AG04450 (cell line): Measurements from ENCODE around the gene CCSAP. TPM values are rescaled to one million over a fixed set of nuclear protein-coding genes. Genes with fewer than 3 reads are reported as not detected.

Source experiments
- CTCF ChIA-PET: fragments of 300-600, 350-600 bp; formaldehyde crosslinking; extraction: SDS; loops from one replicate; lab custom pipeline; 2022; ENCODE audit warnings: antibody characterized with exemption, inconsistent platforms; lab: Charles Lee
- POLR2A ChIA-PET: fragments of 350-600 bp; formaldehyde crosslinking; extraction: SDS; loops from one replicate; lab custom pipeline; 2021; ENCODE audit warnings: antibody characterized with exemption, inconsistent platforms; lab: Yijun Ruan, JAX
- DNase-seq: peaks from one replicate; pipeline ENCODE4 v3.0.0-alpha.2; 2011; ENCODE audit warnings: low read depth, low spot score
- H3K27ac ChIP-seq: one replicate; pipeline ENCODE4 v1.5.1; 2012; ENCODE audit warnings: low read depth, low read length, control low read depth
- H3K27me3 ChIP-seq: one replicate; pipeline ENCODE4 v1.6.0; 2012; ENCODE audit warnings: low read length; ENCODE audit not compliant: control insufficient read depth, insufficient read depth
- H3K4me3 ChIP-seq: 2 replicates; pipeline ENCODE4 v1.5.1; 2011; ENCODE audit warnings: mild to moderate bottlenecking, low read depth, low read length, control low read depth
- H3K9me3 ChIP-seq: 2 replicates; pipeline ENCODE4 v1.5.1; 2012; ENCODE audit warnings: low read length; ENCODE audit not compliant: control insufficient read depth, insufficient read depth
- CTCF ChIP-seq: IDR thresholded peaks from 2 replicates; pipeline ENCODE4 v1.5.1; 2011; ENCODE audit warnings: low read depth, low read length, control low read depth, inconsistent platforms
- polyA plus RNA-seq: library from polyadenylated mRNA; depleted of rRNA; stranded (reverse); fragments of >200 nt; gene quantifications from 2 replicates; pipeline ENCODE4 v1.2.3, GENCODE V29; 2011

CCSAP gene
- polyA plus RNA-seq, 1 experiment = 4.3 TPM

- no peak for DNase-seq
- H3K27me3 ChIP-seq = no peaks in the 10 kb centered on the region
- TF ChIP-seq CTCF = no peak
- H3K27ac ChIP-seq = no peak overlapping the region
- H3K9me3 ChIP-seq = no peaks in the 10 kb centered on the region
- POLR2A ChIA-PET = interaction anchor here (1.0 kb wide), 1 partner anchor 28 kb away, joined by 3 read pairs; no protein-coding TSS in a partner anchor
- CTCF ChIA-PET = no interaction called here
- no peak overlapping the region for H3K4me3 ChIP-seq
These were observed 18.8 kb downstream of the CCSAP start for GRCh38 chr1:229323885-229324553.

GRCh38 chr1:229323201-229323600, 19.6 kb downstream of the CCSAP start:
- H3K27me3 ChIP-seq = no peaks in the 10 kb centered on the region
- TF ChIP-seq CTCF = no peak
- H3K4me3 ChIP-seq = no peak overlapping the region
- CTCF ChIA-PET = no interaction called here
- no peaks in the 10 kb centered on the region for H3K9me3 ChIP-seq
- H3K27ac ChIP-seq = no peak overlapping the region
- POLR2A ChIA-PET = interaction anchor here (1.0 kb wide), 1 partner anchor 27 kb away, joined by 3 read pairs; no protein-coding TSS in a partner anchor
- no peak for DNase-seq

GRCh38 chr1:229319487-229319886, 23.4 kb downstream of the CCSAP start:
- no peak for TF ChIP-seq CTCF
- no peak for DNase-seq
- Histone ChIP-seq H3K27ac (no peak overlapping the region), H3K27me3 (no peaks in the 10 kb centered on the region), H3K9me3 (no peaks in the 10 kb centered on the region), H3K4me3 (no peak overlapping the region)
- ChIA-PET CTCF (no interaction called here), POLR2A (no interaction called here)

- no peak overlapping the region for H3K4me3 ChIP-seq
- no peak for DNase-seq
- H3K27ac ChIP-seq = no peak overlapping the region
- H3K27me3 ChIP-seq = no peaks in the 10 kb centered on the region
- TF ChIP-seq CTCF = no peak
- ChIA-PET CTCF (no interaction called here), POLR2A (no interaction called here)
- no peaks in the 10 kb centered on the region for H3K9me3 ChIP-seq
These were observed 24.8 kb downstream of the CCSAP start for GRCh38 chr1:229318056-229318455.

GRCh38 chr1:229316166-229316565, 26.7 kb downstream of the CCSAP start:
- Histone ChIP-seq H3K27me3 (no peaks in the 10 kb centered on the region), H3K4me3 (no peak overlapping the region), H3K9me3 (no peaks in the 10 kb centered on the region), H3K27ac (no peak overlapping the region)
- CTCF ChIA-PET = no interaction called here
- TF ChIP-seq CTCF = no peak
- DNase-seq = no peak
- POLR2A ChIA-PET = no interaction called here
